Stimulated activated CD4-positive, alpha-beta T cell treated with anti-CD3 and anti-CD28 coated beads, TNF-alpha, amount 100 ng/mL, for 1 hour (primary cell): Measurements from ENCODE around the gene NPW.
A peak's percentile ranks its signal among the peaks of the same experiment; 100 is the strongest.
"Not testable (repeated sequence)": the region's sequence is repeated elsewhere in the genome, so short reads cannot be mapped to it uniquely, and the experiment has no call there.

Experiments used
- DNase-seq, 3 donors: peaks; one replicate each; pipeline ENCODE4 v3.0.0-alpha.2; 2020; ENCODE audit warnings: low read depth in 3 of 3, low spot score in 1 of 3

Gene NPW

DNA sequence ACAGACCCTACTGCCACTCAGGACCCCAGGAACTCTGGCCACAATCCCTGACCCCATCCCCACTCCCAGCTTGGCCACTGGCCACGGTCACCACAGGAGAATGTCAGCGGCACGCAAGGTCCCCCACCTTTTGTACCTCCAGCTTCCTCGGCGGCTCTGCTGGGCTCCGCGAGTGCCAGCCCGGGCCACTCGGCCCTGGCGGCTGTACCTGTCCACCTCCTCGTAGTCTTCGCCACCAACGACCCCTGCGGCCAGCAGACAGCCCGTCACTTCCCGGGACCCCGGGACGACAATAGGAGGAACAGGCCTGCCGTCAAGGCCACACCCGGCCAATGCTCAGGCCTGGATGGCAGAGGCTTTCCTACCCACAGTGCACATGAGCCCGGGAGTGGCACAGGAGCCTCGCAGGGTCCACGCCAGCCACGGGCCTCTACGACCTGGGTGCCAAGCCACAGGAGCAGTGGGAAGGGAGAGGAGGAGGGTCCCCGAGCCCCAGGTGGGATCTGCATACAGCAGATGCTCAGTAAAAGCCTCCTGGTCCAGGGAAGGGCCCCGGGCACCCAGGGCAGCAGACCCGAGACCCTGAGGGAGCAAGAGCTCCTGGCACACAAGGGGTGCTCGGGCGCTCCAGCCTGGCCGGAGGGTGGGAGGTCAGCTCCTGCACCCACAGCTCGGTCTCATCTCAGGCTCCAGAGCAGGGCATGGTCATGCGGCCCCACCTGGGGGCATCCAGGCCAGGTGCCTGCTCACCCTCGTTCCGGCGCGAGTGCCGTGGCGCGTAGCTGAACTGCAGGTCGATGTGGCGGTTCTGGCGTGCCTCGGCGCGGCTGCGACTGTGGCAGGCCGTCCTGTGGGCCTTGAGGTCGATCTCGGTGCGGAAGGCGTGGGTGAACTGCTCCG, 17.9 kb upstream of the NPW start:
- DNase-seq = no peak

DNA sequence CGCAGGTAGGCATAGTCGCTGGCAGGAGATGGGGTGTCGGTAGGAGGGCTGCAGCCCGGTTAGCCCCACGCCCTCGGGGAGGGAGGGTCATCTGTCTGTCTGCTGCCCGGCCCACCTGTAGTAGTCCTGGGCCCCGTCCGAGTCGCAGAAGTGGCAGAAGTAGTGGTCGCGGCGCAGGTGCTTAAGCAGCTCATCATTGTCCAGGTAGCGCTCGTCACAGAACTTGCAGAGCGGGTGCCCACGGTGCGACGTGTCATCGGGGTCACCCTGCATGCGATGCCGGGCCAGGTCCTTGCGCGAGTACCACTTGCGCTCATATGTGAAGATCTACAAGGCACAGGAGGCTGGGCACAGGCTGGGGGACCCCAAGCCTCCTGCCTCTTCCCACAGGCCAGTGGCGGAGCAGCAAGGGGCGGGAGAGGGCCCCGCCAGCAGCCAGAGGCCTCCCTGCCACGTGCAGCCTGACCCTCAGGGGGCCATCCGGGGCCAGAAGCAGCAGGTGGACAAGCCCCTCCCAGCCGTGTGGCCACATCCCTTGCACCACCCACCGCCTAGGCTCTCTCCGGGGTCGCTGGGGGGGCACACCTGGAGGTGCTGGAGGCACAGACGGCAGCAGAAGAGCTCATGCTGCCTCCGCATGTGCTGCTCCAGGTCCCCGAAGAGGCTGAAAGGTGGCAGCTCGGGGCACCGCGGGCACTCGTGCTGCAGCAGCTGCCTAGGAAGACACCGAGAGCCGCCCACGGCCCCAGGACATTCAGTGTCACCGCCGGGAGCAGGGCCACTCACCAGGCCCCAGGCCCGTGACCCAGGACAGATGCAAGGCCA, 17.0 kb upstream of the NPW start:
- no peak for DNase-seq

DNA sequence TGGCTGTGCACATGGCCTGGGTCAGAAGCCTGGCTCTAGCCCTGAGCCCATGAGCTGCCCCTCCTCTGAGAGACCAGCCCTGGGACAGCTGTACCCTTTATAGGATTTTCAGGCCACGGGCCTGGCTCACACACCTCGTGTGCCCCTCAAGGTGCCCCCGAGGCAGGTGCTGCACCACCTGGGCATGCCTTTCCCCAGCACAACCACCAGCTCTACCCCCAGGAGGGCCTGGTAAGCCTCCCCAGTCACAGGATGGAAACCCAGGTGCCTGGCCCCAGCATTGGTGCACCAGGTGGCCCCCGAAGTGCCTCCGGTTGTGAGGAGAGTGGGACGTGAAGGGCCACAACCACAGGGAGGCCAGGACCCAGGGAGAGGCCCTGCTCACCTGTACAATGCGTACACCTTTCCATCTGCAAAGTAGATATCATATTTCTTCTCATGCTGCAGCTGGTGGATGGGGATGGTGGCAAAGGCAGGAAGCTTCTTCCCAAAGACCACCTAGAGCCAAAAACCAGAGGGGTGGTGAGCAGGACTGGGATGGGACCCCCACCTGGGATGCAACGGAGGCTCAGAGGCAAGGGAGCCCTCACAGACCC, 16.3 kb upstream of the NPW start:
- no peak for DNase-seq

DNA sequence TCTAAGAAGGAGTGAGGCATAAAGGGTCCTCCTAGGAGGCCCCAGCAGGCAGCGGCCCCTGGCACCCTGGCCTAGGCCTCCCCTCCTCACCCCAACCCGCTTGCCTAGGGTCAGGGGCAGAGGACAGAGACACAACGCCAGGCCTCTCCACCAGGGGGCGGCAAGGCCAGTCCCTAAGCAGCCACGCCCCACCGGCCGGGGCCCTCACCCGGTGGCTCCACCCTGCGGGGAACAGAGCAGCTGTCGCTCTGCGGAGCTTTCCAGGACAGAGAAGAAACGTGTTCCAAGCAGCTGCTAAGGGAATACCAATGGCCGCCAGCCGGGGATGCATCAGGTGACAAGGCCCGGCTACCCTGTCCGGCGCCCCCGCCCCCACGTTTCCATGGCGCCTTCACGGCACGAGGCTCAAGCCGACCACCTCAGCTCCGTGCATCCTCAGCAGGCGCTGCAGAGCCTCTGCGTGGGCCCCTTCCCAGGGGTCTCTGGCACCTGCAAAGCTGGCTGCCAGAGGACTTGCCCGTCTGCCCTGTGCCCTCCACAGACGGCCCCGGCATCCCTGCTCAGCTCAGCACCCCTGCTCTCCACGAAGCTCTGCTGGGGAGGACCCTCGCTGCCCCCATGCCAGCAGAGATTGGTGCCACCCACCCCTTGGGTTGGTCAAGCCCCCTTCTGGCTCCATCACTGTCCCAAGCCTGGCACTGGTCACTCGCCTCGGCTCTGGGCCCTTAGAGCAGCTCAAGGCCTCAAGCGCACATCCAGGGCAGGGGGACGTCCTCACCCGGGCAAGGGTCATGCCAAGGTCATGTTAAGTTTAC, 15.6 kb upstream of the NPW start:
- DNase-seq = peak; percentile 69 to 81 (median 72)

DNA sequence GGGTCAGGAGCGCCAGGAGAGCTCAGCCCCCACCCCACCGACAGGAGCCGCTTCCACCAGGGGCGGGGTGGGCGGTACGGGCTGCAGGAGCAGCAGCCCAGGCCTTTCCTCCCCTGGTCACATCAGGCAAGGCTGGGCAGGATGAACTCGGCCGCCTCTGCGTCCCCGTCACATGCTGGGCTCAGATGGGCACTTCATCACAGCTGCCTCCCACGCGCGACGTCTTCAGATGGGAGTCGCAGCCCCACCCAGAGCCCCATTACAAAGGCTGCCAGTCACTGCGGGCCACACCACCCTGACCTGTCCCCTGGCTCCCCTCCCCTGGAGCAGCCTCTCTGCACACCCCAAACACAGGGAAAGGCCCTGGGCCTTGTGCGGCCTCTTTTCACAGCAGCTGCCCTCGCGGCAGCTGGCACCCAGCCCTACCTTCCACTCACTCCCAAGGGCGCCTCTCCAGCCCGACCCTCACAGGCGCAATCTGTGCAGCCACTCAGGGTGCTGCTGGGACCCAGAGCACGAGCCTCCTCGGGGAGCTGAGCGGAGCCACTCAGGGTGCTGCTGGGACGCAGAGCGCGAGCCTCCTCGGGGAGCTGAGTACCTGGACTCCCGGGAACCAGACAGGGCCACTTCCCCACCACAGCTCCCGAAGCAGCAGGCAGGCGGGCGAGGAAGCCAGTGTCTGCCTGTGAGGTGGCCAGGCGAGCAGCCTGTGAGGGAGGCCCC, 14.6 kb upstream of the NPW start:
- no peak for DNase-seq

DNA sequence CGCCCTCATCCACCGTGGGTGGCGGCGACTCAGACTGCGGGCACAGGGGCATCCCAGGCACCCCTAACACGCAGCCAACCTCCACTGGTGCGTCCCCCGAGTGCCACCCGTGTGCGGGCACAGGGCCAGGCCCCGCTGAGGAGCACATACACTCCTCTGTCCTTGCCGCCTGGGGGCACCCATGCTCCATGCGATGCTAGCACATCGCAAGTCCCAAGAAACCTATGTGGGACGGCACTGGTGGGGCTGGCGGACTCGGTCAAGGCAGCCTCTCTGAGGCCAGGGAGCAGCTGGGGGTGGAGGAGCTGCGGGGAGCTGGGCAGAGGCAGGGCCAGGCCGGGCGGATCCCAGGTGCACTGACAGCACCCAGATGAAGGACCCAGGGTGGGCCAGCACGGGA, 13.9 kb upstream of the NPW start:
- no peak for DNase-seq

DNA sequence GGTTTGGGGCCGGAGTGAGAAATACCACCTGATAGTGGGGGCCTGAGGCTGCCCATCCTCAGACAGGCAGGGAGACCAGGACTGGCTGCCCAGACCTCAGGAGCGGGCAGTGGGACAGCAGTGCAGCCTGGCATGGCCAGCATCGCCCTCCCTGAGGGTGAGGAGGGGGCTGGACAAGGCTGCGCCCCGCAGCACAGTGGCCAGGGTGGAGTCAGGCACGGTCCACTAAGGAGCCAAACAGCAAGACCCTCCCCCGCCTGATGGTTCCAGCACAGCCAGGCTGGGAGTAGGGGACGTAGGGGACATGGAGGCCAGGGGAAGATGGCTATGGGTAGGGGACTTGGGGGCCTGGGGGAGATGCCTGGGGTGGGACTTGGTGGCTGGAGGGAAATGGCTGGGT, 13.3 kb upstream of the NPW start:
- DNase-seq = no peak

DNA sequence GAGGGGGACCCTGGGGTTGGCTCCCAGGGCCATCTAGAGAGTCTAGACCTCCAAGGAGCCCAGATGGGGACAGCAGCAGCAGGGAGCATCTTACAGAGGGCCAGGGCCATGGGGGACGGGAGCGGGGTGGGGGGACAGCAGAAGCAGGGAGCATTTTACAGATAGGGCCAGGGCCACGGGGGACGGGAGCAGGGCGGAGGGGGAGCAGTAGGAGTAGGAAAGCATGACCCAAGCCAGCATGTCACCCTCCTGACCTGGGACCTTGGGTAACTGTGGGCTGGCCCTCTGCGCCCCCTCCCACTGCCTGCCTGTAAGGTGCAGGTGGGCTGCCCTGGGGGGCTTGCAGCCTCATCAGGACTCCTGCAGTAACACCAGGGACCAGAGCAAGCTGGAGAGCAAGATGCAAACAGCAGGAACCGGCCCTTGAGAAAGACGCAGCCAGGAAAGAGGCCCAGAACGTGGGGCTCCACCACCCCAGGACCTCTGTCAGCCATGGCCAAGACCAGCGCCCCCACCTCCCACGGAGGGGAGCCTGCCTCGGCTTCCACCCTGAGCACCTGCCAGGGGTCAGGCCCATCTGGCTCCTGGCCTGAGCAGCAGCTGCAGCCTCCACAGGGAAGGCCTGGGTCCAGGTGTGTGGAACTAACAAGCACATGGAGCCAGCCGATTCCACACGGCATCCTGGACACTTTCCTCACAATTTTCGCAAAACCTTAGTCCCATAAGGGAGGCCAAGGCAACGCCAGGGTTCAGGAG, 12.3 kb upstream of the NPW start:
- DNase-seq = no peak

DNA sequence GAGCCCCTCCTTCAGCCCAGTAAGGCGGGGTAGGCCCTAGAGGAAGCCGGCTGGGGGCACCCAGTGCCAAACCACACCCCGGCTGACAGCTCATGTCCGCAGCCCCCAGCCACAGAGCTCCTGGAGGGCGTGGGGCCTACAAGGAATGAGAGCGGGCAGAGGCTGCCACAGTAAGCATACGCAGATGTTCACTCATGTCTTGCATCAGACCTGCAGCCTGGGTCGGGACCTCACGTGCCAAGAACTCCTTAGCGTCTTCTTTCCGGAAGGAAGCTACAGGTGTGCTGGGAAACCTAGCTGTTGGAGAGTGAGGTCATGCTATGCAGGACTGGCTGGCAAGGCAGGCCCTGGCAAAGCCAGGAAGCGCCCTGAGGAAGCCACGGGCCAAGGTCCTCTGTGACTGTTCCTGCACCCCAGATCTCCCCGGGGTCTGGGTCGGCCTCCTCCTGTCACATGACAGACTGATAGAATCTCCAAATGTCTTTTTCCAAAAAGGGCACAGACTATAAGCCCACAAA, 11.5 kb upstream of the NPW start:
- no peak for DNase-seq

DNA sequence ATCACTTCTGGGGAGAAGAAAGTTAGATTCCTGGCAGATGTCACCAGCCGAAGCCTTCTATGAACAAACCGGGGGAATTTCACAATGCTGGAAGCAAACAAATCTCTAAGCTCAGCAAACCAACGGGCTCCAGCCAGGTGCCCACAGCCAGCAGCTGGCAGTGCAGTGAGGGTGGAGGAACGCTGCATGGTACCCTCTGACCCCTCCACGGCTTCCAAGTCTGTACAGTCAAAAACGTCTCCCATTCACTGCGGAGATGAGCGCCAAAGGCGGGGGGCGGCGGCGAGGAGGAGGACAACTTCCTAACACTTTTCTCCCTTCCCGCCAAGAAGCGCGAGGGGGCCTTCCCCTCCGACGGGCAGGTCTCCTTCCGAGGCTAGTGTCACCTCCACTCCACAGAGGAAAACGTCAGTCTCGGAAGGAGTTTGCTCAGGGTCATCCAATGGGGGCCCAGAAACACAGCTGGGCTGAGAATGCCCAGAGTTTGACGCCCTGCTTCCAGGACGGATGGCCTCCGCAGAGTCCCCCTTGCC, 10.9 kb upstream of the NPW start:
- DNase-seq = no peak

DNA sequence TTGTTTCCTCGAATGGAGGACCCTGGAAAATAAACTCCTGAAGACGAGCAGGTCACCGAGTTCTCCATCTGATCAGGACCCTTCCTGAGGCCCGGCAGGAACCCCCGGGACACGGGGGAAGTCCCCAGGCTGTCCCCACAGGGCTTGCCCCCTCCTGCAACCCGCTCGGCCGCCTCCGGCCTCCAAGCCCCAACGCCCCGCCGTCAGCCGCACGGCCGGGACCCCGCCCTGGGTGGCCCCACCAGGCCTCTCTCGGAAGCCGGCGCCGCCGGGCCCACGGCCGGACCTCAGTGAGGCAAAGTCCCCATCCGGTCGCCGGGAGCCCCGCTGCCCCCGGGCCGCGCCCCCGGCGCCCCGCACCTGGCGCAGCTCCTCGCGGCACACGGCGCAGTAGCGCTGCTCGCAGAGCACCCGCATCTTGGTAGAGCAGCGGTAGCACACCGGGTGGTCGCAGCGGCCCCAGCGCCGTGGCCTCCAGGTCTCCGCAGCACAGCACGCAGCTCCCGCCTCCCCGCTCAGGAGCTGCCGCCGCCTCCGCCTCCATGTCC, 10.3 kb upstream of the NPW start:
- no peak for DNase-seq

DNA sequence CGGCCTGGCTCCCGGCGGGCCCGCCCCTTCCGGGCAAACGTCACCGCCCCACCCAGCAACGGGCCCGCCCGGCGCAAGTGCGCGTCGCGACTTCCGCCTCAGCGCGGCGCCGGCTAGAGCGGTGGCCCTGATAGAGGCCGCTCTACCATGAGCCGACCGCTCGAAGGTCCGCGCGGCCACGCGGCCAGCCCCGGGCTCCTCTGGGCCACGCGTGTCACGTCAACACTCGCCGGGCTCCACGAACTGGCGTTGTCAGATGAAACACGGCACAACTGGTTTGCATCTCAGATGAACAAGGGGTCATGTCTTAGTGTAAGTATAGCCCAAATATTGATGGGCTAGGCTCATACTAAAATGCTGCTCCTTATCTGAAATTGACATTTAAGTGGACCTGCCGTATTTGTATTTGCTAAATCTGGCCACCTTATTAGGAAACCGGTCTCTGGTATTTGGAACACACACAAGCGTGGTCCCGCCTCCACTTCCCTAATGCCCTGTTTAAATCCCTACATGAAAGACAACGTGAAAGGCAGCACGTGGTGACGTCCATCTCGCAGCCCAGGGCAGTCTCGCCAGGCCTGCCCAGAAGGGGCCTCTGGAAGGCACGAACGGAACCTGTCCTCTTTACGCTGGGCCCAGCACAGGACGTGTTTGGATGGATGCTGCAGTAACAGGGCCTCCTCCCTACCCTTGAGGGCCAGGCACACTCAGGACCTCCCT, 9.6 kb upstream of the NPW start, which contains the start of gene ZNF598:
ZNF598 (minus strand) TSS at position 31 of the 720 bp plus-strand sequence.
- DNase-seq = peak; percentile 22 to 74 (median 52)

DNA sequence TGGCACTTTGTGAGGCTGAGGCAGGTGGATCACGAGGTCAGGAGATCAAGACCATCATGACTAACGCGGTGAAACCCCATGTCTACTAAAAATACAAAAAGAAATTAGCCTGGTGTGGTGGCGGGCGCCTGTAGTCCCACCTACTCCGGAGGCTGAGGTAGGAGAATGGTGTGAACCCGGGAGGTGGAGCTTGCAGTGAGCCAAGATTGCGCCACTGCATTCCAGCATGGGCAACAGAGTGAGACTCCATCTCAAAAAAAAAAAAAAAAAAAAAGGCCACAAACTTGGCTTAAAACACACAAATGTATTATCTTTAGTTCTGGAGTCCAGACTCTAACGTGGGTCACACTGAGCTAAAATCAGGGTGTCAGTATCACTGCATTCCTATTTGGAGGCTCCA, 7.9 kb upstream of the NPW start:
- not testable (repeated sequence) for DNase-seq

DNA sequence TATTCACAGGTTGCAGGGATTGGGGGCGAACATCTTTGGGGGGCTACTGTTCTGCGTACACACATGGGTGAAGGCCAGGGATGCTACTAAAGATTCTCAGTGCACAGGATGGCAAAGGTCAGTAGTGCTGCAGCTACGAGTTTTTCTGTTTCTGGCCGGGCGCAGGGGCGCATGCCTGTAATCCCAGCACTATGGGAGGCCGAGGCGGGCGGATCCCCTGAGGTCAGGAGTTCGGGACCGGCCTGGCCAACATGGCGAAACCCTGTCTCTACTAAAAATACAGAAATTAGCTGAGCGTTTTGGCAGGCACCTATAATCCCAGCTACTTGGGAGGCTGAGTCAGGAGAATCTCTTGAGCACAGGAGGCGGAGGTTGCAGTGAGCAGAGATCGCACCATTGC, 6.1 kb upstream of the NPW start:
- no peak for DNase-seq

DNA sequence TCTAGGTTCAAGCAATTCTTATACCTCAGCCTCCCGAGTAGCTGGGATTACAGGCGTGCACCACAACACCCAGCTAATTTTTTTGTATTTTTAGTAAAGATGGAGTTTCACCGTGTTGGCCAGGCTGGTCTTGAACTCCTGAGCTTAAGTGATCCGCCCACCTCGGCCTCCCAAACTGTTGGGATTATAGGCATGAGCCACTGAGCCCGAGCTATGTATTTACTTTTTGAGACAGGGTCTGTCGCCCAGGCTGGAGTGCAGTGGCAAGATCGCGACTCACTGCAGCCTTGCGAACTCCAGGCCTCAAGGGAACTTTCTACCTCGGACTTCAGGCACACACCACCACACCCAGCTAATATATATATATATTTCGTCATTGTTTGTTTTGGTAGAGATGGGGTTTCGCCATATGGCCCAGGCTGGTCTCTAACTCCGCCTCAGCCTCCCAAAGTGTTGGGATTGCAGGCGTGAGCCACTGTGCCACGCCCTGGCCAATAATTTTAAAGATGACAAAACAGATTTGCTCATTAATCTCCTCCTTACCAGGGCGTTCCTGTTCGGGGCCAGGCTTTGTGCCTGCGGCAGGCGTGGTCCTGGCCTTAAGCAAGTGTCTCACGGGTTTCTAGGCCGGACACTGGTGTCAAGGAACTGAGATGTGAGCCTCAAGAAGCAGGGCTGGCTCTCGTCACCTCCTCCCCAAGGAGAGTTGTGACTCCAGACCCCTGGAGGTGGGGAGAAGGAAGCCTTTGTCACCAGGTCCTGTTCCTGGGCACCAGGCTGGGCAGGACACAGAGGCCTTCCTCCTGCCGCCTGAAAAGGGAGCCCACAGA, 4.3 kb upstream of the NPW start:
- no peak for DNase-seq

DNA sequence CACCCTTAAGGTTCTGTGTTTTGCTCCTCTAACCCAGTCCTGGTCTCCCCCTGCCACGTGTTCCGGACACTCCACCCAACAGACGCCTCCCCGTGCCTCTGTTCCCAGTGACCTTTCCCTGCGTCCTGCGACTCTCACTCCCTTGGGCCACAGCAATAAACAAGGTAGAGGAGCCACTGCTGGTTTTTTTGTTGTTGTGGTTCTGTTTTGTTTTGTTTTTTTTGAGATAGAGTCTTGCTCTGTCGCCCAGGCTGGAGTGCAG, 3.7 kb upstream of the NPW start:
- DNase-seq = no peak

DNA sequence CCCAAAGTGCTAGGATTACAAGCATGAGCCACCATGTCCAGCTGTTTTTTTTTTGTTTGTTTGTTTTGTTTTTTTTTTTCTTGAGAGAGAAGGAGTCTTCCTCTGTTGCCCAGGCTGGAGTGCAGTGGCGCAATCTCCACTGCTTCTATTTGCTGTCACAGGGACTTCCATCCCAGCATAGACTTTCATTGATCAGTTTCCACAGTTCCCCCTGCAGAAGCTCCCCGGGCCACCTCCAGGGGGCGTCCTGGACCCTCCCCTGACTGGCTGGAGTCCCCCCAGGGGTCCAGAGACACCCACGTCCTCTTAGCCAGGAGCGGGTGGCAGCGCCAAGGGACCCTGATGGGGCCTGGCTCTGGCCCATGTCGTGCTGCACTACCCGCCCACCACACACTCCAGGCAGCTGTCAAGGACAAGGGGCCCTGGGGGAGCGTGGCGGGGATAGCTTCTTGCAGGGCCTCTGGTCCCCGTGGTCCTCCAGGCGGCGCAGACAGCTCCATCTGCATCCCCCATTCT, 3.1 kb upstream of the NPW start:
- DNase-seq = no peak
